GM19452 (cell line): ENCODE data around the gene COX7B.
"Not testable (repeated sequence)": the region's sequence is repeated elsewhere in the genome, so short reads cannot be mapped to it uniquely, and the experiment has no call there.

Experiments
- ATAC-seq: cut with Tn5 transposase; IDR thresholded peaks from one replicate; pipeline ENCODE4 v1.9.1; 2021; ENCODE audit not compliant: unreplicated experiment

Gene COX7B

GRCh38 chrX:77899081-77899828 lies at the start of gene COX7B:
Gene COX7B (plus strand): TSS chrX:77899468. CDS start chrX:77899554, 86 bp downstream.
- ATAC-seq, result peak; percentile 63

GRCh38 chrX:77875372-77875771 lies 23.9 kb upstream of the COX7B start:
- ATAC-seq, result no peak

- not testable (repeated sequence) for ATAC-seq
Observed at GRCh38 chrX:77881418-77881817, 17.9 kb upstream of the COX7B start.

- no peak for ATAC-seq
Observed at GRCh38 chrX:77892887-77893286, 6.4 kb upstream of the COX7B start.

GRCh38 chrX:77893713-77894112 lies 5.6 kb upstream of the COX7B start:
- no peak for ATAC-seq

GRCh38 chrX:77894921-77895886 lies 4.1 kb upstream of the COX7B start, which contains the start of gene MAGT1:
Gene MAGT1 (minus strand): TSS chrX:77895435. CDS start chrX:77895410, 25 bp downstream.
- peak; percentile 91 for ATAC-seq

- no peak for ATAC-seq
Observed at GRCh38 chrX:77900688-77901087, 1.4 kb downstream of the COX7B start.

- no peak for ATAC-seq
Observed at GRCh38 chrX:77901506-77901905, 2.2 kb downstream of the COX7B start.

- ATAC-seq, result peak; percentile 98
Observed at GRCh38 chrX:77910108-77910840, 11.0 kb downstream of the COX7B start, which contains the start of gene ATP7A. Gene ATP7A (plus strand): TSS chrX:77910693. CDS start chrX:77971642, 60,949 bp downstream.

GRCh38 chrX:77917294-77917933 lies 18.1 kb downstream of the COX7B start:
- no peak for ATAC-seq

- ATAC-seq, result no peak
Observed at GRCh38 chrX:77918568-77918967, 19.3 kb downstream of the COX7B start.

- ATAC-seq, result not testable (repeated sequence)
Observed at GRCh38 chrX:77919370-77919769, 20.1 kb downstream of the COX7B start.

GRCh38 chrX:77922787-77923186 lies 23.5 kb downstream of the COX7B start:
- no peak for ATAC-seq

GRCh38 chrX:77924320-77924859 lies 25.1 kb downstream of the COX7B start:
- no peak for ATAC-seq

GRCh38 chrX:77925764-77926163 lies 26.5 kb downstream of the COX7B start:
- ATAC-seq, result no peak

GRCh38 chrX:77930581-77930980 lies 31.3 kb downstream of the COX7B start:
- ATAC-seq, result no peak

GRCh38 chrX:77935886-77936285 lies 36.6 kb downstream of the COX7B start:
- ATAC-seq, result no peak

GRCh38 chrX:77936299-77936698 lies 37.0 kb downstream of the COX7B start:
- no peak for ATAC-seq

GRCh38 chrX:77937291-77937690 lies 38.0 kb downstream of the COX7B start:
- ATAC-seq, result no peak

- ATAC-seq, result no peak
Observed at GRCh38 chrX:77938083-77938680, 38.9 kb downstream of the COX7B start.
